ENCODE data around the gene PKNOX2.

GRCh38 chr11:125211948-125212340, 47.4 kb downstream of the PKNOX2 start:
- TF ChIP-seq CTCF (IDR thresholded peaks at IDR 0.05) (no peak), POLR2A (IDR thresholded peaks at IDR 0.05) (no peak), EP300 (IDR thresholded peaks at IDR 0.05) (no peak)

Data from gastroesophageal sphincter (tissue), 3 donors.